HG03097 (cell line): ENCODE data around the gene SIVA1.
"Not testable (repeated sequence)": the region's sequence is repeated elsewhere in the genome, so short reads cannot be mapped to it uniquely, and the experiment has no call there.

Experiments used
- ATAC-seq: cut with Tn5 transposase; IDR thresholded peaks from one replicate; pipeline ENCODE4 v1.9.1; 2021; ENCODE audit not compliant: unreplicated experiment, low FRiP score

Gene SIVA1

DNA sequence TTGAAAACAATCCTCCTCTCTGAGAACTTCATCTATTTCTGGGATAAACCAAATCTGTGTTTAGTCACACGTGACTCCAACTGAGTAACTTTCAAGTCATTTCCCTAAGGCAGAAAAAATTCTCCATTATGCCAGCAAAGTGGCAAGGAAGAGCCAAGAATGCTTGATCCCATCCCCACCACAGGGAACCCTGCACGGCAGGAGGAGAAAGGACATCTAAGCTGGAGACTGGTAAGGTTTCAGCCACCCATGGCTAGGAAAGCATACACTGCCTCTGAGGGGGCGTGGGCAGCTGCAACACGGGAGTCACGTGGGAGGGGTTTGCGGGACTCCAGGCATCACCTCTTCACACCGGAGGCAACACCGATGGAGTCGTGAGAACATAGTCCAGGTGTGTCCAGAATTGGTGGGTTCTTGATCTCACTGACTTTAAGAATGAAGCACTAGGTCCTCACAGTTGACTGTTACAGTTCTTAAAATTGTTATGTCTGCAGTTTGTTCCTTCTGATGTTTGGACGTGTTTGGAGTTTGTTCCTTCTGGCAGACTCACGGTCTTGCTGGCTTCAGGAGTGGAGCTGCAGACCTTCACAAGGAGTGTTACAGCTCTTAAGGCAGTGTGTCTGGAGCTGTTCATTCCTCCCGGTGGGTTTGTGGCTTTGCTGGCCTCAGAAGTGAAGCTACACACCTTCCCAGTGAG, 2.7 kb upstream of the SIVA1 start:
- no peak for ATAC-seq

DNA sequence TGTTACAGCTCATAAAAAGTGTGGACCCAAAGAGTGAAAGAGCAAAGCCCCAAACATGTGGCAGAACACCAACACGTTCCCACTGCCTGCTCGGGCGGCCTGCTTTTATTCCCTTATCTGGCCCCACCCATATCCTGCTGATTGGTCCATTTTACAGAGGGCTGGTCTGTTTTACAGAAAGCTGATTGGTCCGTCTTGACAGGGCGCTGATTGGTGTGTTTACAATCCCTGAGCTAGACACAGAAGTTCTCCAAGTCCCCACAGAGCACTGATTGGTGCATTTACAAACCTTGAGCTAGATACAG, 2.2 kb upstream of the SIVA1 start:
- not testable (repeated sequence) for ATAC-seq

DNA sequence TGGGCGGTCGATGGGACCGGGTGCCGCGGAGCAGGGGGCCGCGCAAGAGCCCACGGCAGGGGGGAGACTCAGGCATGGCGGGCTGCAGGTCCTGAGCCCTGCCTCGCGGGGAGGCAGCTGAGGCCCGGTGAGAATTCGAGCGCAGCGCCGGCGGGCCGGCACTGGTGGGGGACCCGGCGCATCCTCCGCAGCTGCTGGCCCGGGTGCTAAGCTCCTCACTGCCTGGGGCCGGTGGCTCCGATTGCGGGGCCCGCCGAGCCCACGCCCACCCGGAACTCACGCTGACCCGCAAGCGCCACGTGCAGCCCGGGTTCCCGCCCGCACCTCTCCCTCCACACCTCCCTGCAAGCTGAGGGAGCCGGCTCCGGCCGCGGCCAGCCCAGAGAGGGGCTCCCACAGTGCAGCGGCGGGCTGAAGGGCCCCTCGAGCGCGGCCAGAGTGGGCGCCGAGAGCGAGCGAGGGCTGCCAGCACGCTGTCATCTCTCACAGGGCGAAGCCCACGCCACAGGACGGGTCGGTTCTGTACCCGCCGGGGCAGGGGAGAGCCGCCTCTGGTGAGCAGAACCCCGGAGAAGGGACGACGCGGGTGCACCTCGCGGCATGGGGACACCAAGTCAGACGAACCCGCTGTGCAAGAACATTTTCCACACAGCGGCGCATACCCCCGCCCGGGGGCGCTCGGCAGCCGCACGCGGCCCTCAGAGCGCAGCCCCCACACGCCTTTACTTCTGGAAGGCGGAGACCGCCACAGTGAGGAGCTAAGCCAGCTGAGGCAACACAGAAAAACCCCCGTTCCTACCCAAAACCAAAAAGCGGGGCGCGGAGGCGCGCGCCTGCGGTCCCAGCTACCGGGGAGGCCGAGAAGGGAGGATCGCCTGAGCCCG, 1.2 kb upstream of the SIVA1 start:
- ATAC-seq, result no peak

DNA sequence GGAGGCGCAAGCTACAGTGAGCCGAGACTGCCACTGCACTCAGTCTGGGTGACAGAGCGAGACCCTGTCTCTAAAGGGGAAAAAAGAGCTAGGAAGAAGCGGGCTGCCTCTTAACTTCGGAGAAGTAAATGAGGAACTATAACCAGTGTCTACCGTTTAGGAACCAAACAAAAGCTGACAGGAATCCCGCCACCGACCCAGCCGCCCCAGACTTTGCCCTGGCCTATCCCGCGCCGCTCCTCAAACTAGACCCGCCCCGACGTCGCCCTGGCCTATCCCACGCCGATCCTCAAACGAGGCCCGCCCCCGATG, 568 bp upstream of the SIVA1 start:
- ATAC-seq, result no peak

DNA sequence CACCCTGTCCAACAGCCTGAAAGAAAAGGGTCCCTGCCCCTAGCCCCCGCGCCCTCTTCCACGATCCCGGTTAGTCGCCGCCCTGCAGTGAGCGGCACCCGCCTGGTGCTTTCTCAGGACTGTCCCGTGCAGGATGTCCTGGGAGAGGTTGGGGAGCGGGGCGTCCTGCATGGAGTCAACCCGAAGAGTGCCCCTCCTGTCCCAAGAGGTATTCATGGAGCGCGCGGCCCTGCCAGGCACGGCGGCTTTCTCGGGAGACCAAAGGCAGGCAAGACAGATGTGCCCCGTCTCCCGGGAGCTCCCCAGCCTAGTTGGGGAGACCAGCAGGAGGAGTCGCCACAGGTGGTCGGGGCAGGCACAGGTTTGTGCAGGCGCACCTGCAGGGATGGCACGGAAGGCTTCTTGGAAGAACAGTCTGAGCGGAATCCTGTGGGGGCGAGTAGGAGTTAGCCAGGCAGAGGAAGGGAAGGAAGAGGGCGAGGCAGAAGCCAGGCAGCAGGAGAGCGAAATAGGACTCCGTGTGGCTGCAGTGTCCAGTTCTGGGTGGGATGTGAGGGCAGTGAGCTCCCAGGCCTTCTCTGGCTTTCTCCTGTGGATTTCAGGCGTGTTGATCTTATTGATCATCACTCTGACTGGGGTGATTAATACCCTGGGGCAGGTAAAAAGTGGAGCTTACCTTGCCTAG, 723 bp downstream of the SIVA1 start:
- no peak for ATAC-seq

DNA sequence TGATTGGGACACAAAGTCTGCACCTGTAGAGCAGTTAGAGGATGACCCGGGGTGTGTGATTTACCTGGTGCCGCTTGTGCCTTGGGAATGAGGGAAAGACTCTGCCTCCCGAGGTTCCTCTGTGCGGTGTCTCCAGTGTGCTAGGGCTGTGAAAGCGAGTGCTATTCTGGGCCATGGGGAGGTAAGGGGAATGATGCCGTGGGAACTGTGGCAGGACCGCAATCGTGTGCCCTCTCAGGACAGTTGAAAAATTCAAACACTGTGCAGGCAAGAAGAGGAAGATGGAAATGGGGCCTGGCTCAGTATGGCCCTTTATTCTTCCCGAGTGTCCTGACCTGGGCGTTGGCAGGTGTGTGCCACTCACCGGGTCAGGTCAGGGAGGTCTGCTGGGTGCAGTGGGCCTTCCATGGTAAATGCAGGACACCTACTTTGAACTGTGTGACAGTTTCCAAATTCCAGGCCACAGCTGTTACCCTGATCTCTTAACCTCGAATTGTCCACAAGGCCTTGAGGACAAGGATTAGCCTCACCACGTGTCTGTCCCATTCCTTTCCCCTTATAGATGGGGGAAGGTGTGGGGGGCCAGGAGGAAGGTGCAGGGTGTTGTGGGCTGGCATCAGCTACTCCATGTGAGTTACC, 1.4 kb downstream of the SIVA1 start:
- ATAC-seq, result no peak

DNA sequence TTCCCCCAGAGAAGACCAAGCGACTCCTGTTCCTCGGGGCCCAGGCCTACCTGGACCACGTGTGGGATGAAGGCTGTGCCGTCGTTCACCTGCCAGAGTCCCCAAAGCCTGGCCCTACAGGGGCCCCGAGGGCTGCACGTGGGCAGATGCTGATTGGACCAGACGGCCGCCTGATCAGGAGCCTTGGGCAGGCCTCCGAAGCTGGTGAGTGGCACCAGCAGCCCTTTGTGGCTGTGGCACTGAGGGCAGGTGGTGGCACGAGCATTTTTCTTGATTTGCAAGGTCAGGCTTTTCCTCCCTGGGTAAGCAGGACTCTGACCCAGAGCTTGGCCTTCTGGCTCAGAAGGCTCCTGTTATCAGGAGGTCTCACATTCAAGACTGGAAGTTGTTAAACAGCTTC, 2.7 kb downstream of the SIVA1 start:
- no peak for ATAC-seq

DNA sequence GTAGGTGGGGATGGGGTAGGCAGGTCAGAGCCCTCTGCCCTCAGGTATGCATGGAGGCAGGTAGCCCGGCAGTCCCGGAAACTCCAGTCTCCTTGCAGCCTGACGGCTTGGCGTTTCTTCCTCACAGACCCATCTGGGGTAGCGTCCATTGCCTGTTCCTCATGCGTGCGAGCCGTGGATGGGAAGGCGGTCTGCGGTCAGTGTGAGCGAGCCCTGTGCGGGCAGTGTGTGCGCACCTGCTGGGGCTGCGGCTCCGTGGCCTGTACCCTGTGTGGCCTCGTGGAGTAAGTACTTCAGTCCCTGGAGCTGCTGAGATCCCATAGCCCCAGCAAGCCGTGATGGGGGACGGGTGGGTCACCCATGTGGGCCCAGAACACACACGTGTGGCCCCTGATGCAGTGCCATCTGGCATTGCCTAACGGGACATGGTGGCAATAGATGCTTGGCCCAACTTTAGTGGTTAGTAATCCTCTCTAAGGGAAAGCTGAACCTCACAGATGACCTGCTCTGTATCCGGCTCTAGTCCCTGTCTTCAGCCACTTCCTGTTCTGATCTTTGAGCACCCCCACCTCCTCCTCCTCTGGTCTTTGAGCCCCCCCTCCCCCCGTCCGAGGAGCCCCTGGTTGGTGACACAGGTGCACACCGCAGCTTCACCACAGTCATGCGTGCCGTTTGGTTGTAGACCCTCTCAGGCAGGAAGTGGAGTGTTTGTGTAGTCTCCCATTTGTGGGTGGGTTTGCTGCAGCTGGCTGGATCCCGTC, 3.7 kb downstream of the SIVA1 start:
- ATAC-seq, result no peak

DNA sequence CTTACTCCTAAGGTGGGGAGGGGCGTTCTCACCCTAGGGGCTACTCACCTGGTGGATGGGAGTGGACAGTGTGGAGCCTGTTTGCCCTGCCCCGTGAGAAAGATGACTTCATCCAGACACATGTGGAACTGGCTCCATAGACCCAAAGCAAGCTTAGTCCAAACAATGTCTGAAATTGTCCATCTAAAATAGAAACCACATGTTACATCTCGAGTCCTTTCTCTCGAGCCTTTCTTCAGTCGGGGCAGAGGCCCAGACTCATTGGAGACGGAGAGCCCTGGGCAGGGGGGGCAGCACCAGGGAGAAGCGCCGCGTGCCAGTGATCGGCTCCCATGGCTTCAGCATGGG, 4.3 kb downstream of the SIVA1 start:
- ATAC-seq, result no peak

DNA sequence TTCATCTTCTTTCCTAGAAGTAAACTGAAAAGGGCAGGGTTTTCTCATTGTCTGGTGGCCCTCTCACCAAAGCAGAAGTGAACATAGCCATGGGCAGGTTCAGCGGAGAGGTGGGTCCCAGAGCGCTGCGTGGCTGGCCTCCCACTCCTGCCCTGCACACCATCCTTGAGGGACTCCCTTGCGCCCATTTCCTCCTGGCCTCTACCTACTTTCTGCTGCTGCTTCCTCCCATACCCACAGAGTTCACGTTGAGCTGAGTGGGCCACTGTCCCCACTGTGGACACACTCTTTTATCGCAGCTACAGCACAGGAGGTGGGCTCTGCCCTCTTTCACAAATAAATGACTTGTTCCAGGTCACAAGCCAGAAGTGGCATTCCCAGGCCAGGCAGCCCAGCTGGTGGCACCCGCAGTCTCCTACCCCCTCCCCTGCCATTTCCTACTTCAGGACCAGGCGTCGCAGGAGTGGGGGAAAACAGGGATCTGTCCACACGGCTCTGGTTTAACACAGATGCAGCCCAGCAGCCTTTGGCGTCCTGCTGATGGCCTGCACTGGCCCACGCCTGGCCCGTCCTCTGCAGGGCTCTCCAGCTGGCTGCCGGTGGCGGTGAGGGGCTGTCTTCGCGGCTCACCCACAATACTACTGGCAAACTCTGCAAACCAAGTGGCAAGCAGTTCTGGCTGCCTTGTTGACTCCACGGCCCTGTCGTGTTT, 4.9 kb downstream of the SIVA1 start:
- no peak for ATAC-seq

DNA sequence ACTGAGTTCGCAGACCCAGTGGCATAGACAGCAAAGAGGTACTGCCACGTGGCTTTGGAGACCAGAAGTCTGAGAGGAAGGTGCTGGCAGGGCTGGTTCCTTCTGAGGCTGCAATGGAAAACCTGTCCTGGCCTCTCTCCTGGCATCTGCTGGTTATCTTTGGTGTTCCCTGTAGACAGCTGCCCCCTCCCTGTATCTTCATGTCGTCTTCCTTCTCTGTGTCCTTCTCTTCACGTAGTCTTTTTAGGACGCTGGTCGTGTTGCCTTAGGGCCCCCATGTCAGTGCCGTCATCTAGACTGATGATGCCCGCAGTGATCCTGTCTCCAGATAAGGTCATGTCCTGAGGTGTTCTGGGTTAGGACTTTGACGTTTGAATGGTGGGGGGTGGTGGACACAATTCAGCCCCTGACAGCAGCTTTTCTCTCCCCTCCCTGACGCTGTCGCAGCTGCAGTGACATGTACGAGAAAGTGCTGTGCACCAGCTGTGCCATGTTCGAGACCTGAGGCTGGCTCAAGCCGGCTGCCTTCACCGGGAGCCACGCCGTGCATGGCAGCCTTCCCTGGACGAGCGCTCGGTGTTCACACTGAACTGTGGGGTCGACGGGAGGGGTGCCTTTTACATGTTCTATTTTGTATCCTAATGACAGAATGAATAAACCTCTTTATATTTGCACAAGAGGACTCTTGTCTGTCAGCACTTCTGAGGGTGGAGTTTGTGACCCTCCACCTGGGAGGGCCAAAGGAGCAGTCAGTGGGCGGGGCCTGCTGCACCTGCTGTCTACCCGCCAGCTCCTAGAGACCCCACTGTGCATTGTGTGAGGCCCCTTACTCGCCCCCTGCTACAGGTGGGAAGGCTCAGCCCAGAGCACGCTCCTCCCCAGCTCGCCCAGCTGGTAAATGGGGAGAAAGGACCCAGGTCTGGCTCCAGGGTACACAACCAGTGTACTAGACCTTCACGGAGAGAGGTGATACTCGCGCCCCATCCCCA, 6.3 kb downstream of the SIVA1 start:
- no peak for ATAC-seq

DNA sequence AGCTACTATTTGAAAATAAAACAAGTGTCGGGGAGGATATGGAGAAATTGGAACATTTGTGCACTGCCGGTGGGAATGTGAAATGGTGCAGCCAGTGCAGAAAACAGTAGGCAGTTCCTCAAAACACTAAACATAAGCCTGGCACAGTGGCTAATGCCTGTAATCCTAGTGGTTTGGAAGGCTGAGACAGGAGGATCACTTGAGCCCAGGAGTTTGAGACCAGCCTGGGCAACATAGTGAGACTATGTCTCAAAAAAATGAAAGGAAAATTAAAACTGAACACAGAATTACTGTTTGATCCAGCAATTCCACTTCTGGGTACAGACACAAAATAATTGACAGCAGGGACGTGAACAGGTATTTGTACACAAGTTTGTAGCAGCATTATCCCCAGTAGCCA, 12.6 kb downstream of the SIVA1 start:
- no peak for ATAC-seq

DNA sequence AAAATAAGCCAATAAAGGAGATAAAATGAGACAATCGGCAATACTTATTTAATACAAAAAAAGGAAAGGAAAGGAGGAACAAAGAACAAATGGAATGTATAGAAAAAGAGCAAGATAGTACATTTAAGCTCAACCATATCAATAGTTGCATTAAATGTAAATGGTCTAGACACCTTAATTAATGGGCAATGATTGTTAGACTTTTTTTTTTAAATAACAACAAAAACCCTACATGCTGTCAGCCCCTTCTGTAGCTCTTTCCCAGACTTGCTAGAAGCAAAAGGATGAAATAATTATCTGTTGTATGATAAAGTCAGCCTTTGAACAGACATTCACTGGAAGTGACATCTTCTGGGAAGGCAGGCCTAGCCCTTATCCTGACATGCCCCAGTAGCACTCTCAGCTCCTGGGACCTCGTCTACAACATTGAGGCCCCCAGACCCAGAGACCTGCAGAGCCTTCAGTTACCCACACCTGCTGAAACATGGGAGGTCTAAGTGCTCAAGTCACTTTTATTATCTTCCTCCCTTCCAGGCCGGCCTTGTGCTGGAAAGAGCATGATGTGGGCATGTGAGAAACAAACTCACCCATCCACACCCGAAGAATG, 13.4 kb downstream of the SIVA1 start:
- no peak for ATAC-seq

DNA sequence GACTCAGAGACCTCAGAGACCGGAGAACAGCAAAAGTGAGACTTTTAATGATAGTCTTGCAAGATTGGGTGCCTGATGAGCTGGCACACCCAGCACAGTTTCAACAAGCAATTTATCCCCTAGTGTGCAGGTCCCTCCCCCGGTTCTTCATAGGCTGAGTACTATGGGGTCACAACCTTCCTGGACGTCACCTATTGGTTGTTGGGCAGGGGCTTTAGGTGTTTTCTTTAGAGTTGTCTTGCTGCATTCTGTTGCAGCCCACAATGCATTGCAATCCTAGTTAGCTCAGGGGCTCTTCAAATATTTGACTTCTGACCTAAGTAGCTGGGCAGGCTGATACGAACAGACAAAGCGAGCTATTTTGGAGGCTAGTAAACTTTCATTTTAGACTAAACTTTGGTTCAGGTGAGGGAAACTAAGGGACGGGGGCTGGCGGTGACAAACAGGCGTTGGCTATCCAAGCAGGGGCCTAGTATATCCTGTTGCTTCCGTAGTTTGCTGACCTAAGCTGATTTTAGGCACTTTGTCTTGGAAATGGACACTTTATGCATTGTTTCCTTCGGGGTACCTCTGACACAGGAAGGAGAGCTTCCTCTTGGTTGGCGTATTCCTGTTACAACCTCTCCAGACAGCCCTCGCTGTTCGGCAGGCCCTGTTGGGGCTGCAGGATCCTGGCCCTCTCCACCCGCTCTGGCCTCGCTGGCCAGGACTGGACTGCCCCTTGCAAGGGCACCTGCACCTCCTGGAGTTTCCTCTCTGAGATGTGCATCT, 14.1 kb downstream of the SIVA1 start:
- no peak for ATAC-seq

DNA sequence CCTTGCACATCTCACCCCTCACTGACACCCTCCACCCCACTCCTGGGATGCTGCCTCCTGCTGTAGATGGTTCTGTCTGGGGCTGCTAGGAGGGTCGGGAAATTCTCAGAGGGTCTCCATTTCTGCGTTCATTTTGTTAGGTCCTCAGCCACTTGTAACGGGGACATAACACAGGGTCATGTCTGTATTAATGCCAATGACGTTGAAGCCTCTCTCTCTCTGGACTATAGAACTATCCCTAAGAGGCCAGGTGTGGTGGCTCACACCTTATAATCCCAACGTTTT, 14.6 kb downstream of the SIVA1 start:
- no peak for ATAC-seq

DNA sequence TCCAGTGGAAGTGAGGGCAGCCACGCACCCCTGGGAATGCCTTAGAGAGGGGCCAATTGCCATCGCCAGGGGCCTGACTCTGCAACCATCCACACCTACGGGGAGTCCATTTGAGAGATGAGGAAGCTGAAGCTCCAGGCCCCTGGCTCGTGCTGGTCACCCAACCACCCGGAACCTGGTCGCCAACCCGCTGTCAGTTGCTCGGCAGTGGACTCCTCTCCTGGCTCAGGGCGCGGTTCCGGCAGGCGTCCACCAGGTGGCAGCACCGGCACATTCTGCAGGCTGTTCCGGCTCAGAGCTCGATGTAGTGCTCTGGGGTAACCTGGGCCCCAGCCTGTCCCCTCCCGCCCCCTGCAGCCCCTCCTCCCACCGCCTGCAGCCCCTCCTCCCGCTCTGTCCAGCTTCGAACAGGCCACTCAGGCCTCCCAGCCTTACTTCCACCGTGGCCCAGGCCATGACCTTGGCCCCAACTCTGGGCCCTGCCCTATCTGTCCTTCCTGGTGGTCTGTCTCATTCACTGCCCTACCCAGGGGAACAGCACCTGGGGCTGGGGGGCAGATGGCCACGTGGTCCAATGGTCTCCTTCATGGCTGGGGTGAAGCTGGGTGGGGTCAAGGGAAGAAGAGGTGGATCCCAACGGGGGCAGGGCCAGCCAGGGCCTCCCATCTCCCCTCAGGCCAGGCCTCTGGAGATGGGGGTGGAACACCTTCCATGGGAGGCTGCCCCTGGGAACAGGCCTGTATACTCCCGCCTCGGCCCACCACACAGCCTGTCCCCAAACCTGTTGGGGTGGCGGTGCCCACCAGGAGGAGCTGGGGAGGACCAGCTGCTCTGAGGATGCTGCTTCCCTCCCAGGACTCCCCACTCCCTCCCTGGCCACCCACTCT, 15.7 kb downstream of the SIVA1 start:
- ATAC-seq, result no peak
